Skeletal muscle satellite cell (primary cell): ENCODE data around the gene STKLD1.

ENCODE experiments used
- H3K27me3 ChIP-seq: 2 replicates; pipeline ENCODE4 v1.7.0; 2013; ENCODE audit warnings: low read length; ENCODE audit not compliant: control insufficient read depth, insufficient read depth
- H3K36me3 ChIP-seq: 2 replicates; pipeline ENCODE4 v1.7.0; 2013; ENCODE audit warnings: mild to moderate bottlenecking, control low read depth, low read length; ENCODE audit not compliant: insufficient read depth
- H3K4me1 ChIP-seq: 2 replicates; pipeline ENCODE4 v1.7.0; 2013; ENCODE audit warnings: low read length; ENCODE audit not compliant: control insufficient read depth, insufficient read depth
- H3K4me2 ChIP-seq: 2 replicates; pipeline ENCODE4 v1.7.0; 2013; ENCODE audit warnings: mild to moderate bottlenecking, low read length
- H3K4me3 ChIP-seq: 2 replicates; pipeline ENCODE4 v1.7.0; 2013; ENCODE audit warnings: low read length
- H3K9ac ChIP-seq: 2 replicates; pipeline ENCODE4 v1.7.0; 2013; ENCODE audit warnings: mild to moderate bottlenecking, low read depth, low read length, moderate library complexity
- H3K9me3 ChIP-seq: replicated peaks from 2 replicates; pipeline ENCODE4 v1.7.0; 2013; ENCODE audit warnings: mild to moderate bottlenecking, control low read depth, low read length

Gene STKLD1

GRCh38 chr9:133346021-133346785, 30.0 kb upstream of the STKLD1 start:
- Histone ChIP-seq H3K4me2 (peak overlapping the region; percentile 98), H3K9me3 (no peaks in the 10 kb centered on the region), H3K36me3 (peaks cover 79% of the 10 kb centered on the region), H3K4me3 (peak overlapping the region; percentile 100), H3K4me1 (peaks cover 22% of the 10 kb centered on the region), H3K27me3 (no peaks in the 10 kb centered on the region), H3K9ac (peak overlapping the region; percentile 100)

GRCh38 chr9:133347515-133347984, 28.6 kb upstream of the STKLD1 start:
- peak overlapping the region; percentile 100 for H3K9ac ChIP-seq
- peaks cover 22% of the 10 kb centered on the region for H3K4me1 ChIP-seq
- H3K9me3 ChIP-seq, result no peaks in the 10 kb centered on the region
- no peaks in the 10 kb centered on the region for H3K27me3 ChIP-seq
- peaks cover 80% of the 10 kb centered on the region for H3K36me3 ChIP-seq
- H3K4me3 ChIP-seq, result peak overlapping the region; percentile 100
- peak overlapping the region; percentile 98 for H3K4me2 ChIP-seq

- Histone ChIP-seq H3K36me3 (peaks cover 83% of the 10 kb centered on the region), H3K4me2 (peak within 1 kb of the TSS; percentile 99), H3K9me3 (no peaks in the 10 kb centered on the region), H3K27me3 (no peaks in the 10 kb centered on the region), H3K4me3 (peak within 1 kb of the TSS; percentile 100), H3K4me1 (peaks cover 22% of the 10 kb centered on the region), H3K9ac (peak within 1 kb of the TSS; percentile 100)
These were observed 28.0 kb upstream of the STKLD1 start, which contains the start of the genes MED22 and RPL7A for GRCh38 chr9:133347985-133348717. TSS of gene MED22 (minus strand) at chr9:133348131. CDS start at chr9:133346662, 1,469 bp downstream. TSS of gene RPL7A (plus strand) at chr9:133348218. CDS start at chr9:133348244, 26 bp downstream.

- H3K27me3 ChIP-seq, result no peaks in the 10 kb centered on the region
- peak overlapping the region; percentile 100 for H3K4me3 ChIP-seq
- H3K4me1 ChIP-seq, result peaks cover 22% of the 10 kb centered on the region
- peak overlapping the region; percentile 100 for H3K9ac ChIP-seq
- peaks cover 77% of the 10 kb centered on the region for H3K36me3 ChIP-seq
- peak overlapping the region; percentile 99 for H3K4me2 ChIP-seq
- no peaks in the 10 kb centered on the region for H3K9me3 ChIP-seq
These were observed 27.2 kb upstream of the STKLD1 start for GRCh38 chr9:133348718-133349573.

DNA sequence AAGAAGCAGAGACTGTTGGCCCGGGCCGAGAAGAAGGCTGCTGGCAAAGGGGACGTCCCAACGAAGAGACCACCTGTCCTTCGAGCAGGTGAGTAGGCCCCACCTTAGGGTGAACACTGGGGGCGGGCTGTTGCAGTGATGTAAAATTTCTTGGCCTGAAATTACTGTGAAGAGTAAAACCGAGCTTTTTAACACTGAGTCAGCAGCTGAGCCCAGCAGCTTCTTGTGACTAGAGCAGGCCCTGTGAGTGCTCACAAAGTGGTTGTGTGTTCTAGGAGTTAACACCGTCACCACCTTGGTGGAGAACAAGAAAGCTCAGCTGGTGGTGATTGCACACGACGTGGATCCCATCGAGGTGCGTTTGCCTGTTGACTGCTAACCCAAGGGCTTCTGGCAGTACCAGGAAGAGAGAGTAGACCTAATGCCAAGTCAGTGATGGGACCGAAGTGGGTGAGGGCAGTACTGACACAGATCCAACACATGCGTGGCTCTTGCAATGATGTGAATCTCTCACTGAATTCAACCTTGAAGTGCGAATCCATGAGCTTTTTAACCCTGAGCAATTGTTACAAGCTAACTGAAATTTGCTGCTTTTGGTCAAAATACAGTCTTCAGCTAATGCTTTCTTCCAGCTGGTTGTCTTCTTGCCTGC, 26.1 kb upstream of the STKLD1 start:
- Histone ChIP-seq H3K4me3 (peak overlapping the region; percentile 100), H3K9ac (peak overlapping the region; percentile 100), H3K36me3 (peaks cover 66% of the 10 kb centered on the region)

GRCh38 chr9:133351526-133351907, 24.6 kb upstream of the STKLD1 start:
- no peak overlapping the region for H3K4me3 ChIP-seq
- H3K4me1 ChIP-seq, result peaks cover 26% of the 10 kb centered on the region
- H3K36me3 ChIP-seq, result peaks cover 52% of the 10 kb centered on the region
- H3K9ac ChIP-seq, result peak overlapping the region; percentile 5
- no peaks in the 10 kb centered on the region for H3K9me3 ChIP-seq
- no peak overlapping the region for H3K4me2 ChIP-seq
- no peaks in the 10 kb centered on the region for H3K27me3 ChIP-seq

More for the DNA sequence above, 26.1 kb upstream of the STKLD1 start:
- peaks cover 26% of the 10 kb centered on the region for H3K4me1 ChIP-seq
- H3K9me3 ChIP-seq, result no peaks in the 10 kb centered on the region
- peak overlapping the region; percentile 99 for H3K4me2 ChIP-seq
- H3K27me3 ChIP-seq, result no peaks in the 10 kb centered on the region

- H3K27me3 ChIP-seq, result no peaks in the 10 kb centered on the region
- H3K4me2 ChIP-seq, result no peak overlapping the region
- no peaks in the 10 kb centered on the region for H3K9me3 ChIP-seq
- peak overlapping the region; percentile 5 for H3K9ac ChIP-seq
- peaks cover 25% of the 10 kb centered on the region for H3K4me1 ChIP-seq
- no peak overlapping the region for H3K4me3 ChIP-seq
- H3K36me3 ChIP-seq, result peaks cover 52% of the 10 kb centered on the region
These were observed 24.1 kb upstream of the STKLD1 start for GRCh38 chr9:133351908-133352634.

- Histone ChIP-seq H3K36me3 (peaks cover 56% of the 10 kb centered on the region), H3K4me1 (peaks cover 30% of the 10 kb centered on the region)
These were observed 23.4 kb upstream of the STKLD1 start for GRCh38 chr9:133352635-133353340.

DNA sequence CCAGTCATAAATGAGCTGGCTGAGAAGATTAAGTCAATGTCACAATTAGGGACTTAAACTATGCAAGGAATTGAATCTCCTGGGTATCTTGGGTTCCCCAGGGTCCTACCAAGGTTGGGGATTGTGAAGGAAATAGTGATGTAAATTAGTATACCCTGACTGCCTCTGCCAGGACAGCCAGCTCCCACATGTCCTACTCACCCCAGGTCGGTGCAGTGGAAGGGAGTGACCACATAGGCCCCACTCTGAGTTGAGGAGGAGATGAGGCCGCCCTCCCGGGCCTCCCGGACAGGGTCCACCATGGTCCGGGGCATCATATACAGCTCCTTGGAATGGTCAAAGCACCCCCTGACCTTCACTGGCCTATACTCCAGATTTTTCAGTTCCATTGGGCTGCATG, 22.6 kb upstream of the STKLD1 start:
- H3K4me3 ChIP-seq, result no peak overlapping the region
- no peaks in the 10 kb centered on the region for H3K27me3 ChIP-seq
- H3K4me1 ChIP-seq, result peaks cover 30% of the 10 kb centered on the region
- H3K4me2 ChIP-seq, result no peak overlapping the region
- H3K36me3 ChIP-seq, result peaks cover 52% of the 10 kb centered on the region
- H3K9me3 ChIP-seq, result no peaks in the 10 kb centered on the region
- no peak overlapping the region for H3K9ac ChIP-seq

More at GRCh38 chr9:133352635-133353340, 23.4 kb upstream of the STKLD1 start:
- Histone ChIP-seq H3K27me3 (no peaks in the 10 kb centered on the region), H3K9ac (no peak overlapping the region), H3K4me2 (no peak overlapping the region), H3K9me3 (no peaks in the 10 kb centered on the region), H3K4me3 (no peak overlapping the region)

DNA sequence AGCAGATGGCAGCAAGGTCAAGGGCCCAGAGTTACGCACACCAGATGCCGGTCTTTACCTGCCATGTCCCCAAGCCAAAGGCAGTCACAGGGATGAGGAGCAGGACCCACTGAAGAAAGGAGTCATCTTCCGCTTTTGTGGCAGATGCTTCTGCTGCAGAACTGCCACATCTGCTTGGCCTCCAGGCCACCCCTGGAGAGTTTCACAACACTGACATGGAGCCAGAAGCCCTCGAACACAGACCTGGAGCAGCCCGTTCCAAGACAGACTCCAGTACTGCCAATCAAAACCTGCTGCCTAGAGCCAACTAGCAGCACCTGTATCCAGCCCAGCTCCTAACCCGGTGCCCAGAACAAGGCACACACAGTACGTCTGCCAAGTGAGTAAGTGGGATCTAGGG, 21.4 kb upstream of the STKLD1 start:
- Histone ChIP-seq H3K36me3 (peaks cover 45% of the 10 kb centered on the region), H3K4me2 (peak overlapping the region; percentile 27), H3K27me3 (no peaks in the 10 kb centered on the region), H3K4me1 (peaks cover 26% of the 10 kb centered on the region), H3K4me3 (no peak overlapping the region), H3K9ac (no peak overlapping the region), H3K9me3 (no peaks in the 10 kb centered on the region)
